ENCODE results near the gene ADGRE2. TPM values are rescaled to one million over a fixed set of nuclear protein-coding genes. Genes with fewer than 3 reads are reported as not detected.
"Not testable (repeated sequence)": the region's sequence is repeated elsewhere in the genome, so short reads cannot be mapped to it uniquely, and the experiment has no call there.

ADGRE2 gene
- total and polyA plus RNA-seq, 2 donors (not counting 3 experiments of a cell fraction or from before 2014, with no cell fraction given), result not detected

DNA sequence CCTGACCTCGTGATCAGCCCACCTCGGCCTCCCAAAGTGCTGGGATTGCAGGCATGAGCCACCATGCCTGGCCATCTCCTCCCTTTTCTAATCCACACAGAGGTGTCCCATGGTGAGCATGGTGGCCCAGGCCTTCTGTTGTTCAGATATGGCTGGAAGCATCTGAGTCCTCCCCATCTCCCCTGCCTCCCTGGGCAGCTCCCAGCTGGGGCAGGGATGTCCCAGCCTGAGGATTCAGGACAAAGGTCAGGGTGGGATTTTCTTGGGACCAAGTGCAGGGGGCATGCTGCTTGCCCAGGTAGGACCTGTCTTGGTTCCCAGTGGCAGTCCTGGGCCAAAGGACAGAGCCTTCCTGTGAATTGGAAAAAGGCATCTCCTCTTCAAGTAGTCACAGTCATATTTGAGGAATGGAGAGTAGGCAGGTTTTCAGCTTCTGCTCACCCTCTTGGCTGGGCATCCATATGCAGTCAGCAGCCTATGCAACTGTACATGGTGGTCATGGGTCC lies 10.8 kb downstream of the ADGRE2 start:
- BruUV-seq (replicated peaks), result no TSS peak
- POLR2A ChIA-PET, result no interaction called here
- intact Hi-C loops (cut with micrococcal nuclease), result no loop called here

DNA sequence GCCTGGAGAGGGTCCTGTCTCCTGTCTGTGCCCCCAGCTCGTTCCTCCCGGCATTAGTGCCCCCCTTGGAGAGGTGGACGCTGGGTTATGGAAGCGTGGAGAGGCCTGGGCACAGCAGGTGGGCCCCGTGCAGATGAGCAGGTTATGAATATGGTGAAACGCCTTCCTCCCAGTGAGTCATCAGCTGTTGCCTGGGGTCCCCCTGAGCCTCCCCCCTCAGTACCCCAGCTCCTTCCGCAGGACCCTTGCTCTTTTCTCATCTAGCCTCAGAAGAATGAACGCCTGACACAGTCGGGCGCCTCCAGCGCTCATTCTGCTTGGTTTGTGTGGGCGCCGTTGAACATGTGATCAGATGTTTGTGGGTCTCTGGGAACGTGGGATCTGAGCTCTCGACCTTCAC lies 12.5 kb downstream of the ADGRE2 start:
- H3K4me1 ChIP-seq (ENCODE audit: control insufficient read depth, extremely low read depth, insufficient read depth, low read length); BruUV-seq (replicated peaks); H3K79me2 ChIP-seq (ENCODE audit: control insufficient read depth, insufficient read depth, low read length); H3K9me3 ChIP-seq (replicated peaks; ENCODE audit: control insufficient read depth, insufficient read depth, low read length); CTCF ChIA-PET; H3K9me1 ChIP-seq (replicated peaks; ENCODE audit: control insufficient read depth, extremely low read depth, insufficient read depth, low read length); H2AFZ ChIP-seq (ENCODE audit: low read depth, low read length); DNase-seq (ENCODE audit: low read depth, low spot score); intact Hi-C loops (cut with micrococcal nuclease); FAIRE-seq; POLR2A ChIA-PET; H3K9ac ChIP-seq (replicated peaks; ENCODE audit: extremely low read depth, insufficient read depth, low read length); H3K27ac ChIP-seq (ENCODE audit: insufficient read depth, low read depth, low read length); H4K20me1 ChIP-seq (replicated peaks; ENCODE audit: control insufficient read depth, extremely low read depth, insufficient read depth, low read length); H3K27me3 ChIP-seq (ENCODE audit: control insufficient read depth in 2 of 2, insufficient read depth in 2 of 2, low read length in 2 of 2); H3K36me3 ChIP-seq (ENCODE audit: control insufficient read depth in 2 of 2, extremely low read depth in 1 of 2, insufficient read depth in 2 of 2, low read length in 2 of 2); H3K4me2 ChIP-seq (ENCODE audit: insufficient read depth, low read length); dilution Hi-C loops (cut with MboI; ENCODE audit: extremely low pct_ligation_motif_present, low sequenced_read_pairs); H3K4me3 ChIP-seq (replicated peaks in 1 of 3; ENCODE audit: insufficient read depth in 1 of 3, low read depth in 1 of 3, low read length in 3 of 3): not testable (repeated sequence)

More for the DNA sequence above, 10.8 kb downstream of the ADGRE2 start:
- dilution Hi-C loops (cut with MboI; ENCODE audit: extremely low pct_ligation_motif_present, low sequenced_read_pairs), result no loop called here
- TF ChIP-seq, protein P1, sequence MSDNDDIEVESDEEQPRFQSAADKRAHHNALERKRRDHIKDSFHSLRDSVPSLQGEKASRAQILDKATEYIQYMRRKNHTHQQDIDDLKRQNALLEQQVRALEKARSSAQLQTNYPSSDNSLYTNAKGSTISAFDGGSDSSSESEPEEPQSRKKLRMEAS (IDR thresholded peaks at IDR 0.05; ENCODE audit: insufficient read depth, insufficient read length), result no peak
- TF ChIP-seq POLR2A (IDR thresholded peaks at IDR 0.05; ENCODE audit: low read depth, low read length) (no peak), MYC (IDR thresholded peaks at IDR 0.05; ENCODE audit: low read depth, low read length) (no peak), EZH2 (IDR thresholded peaks at IDR 0.05; ENCODE audit: borderline replicate concordance, low read depth, low read length, severe bottlenecking) (no peak), POLR2AphosphoS5 (IDR thresholded peaks at IDR 0.05; ENCODE audit: insufficient read depth, low read depth, low read length) (no peak), JUN (IDR thresholded peaks at IDR 0.05; ENCODE audit: borderline replicate concordance, insufficient read depth, insufficient read length, low read depth) (no peak), FOS (IDR thresholded peaks at IDR 0.05; ENCODE audit: borderline replicate concordance, insufficient read depth, low read length) (no peak)
- TF ChIP-seq, protein P2, sequence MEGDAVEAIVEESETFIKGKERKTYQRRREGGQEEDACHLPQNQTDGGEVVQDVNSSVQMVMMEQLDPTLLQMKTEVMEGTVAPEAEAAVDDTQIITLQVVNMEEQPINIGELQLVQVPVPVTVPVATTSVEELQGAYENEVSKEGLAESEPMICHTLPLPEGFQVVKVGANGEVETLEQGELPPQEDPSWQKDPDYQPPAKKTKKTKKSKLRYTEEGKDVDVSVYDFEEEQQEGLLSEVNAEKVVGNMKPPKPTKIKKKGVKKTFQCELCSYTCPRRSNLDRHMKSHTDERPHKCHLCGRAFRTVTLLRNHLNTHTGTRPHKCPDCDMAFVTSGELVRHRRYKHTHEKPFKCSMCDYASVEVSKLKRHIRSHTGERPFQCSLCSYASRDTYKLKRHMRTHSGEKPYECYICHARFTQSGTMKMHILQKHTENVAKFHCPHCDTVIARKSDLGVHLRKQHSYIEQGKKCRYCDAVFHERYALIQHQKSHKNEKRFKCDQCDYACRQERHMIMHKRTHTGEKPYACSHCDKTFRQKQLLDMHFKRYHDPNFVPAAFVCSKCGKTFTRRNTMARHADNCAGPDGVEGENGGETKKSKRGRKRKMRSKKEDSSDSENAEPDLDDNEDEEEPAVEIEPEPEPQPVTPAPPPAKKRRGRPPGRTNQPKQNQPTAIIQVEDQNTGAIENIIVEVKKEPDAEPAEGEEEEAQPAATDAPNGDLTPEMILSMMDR (IDR thresholded peaks at IDR 0.05; ENCODE audit: extremely low read depth in 1 of 2, insufficient read depth in 1 of 2, low read depth in 1 of 2, low read length in 2 of 2), result no peak
- H3K79me2 ChIP-seq (ENCODE audit: control insufficient read depth, insufficient read depth, low read length), result no peaks in the 10 kb centered on the region
- H2AFZ ChIP-seq (ENCODE audit: low read depth, low read length), result no peak overlapping the region
- CTCF ChIA-PET, result no interaction called here
- no peaks in the 10 kb centered on the region for H3K36me3 ChIP-seq (ENCODE audit: control insufficient read depth in 2 of 2, extremely low read depth in 1 of 2, insufficient read depth in 2 of 2, low read length in 2 of 2)
- no peak for DNase-seq (ENCODE audit: low read depth, low spot score)
- H3K4me2 ChIP-seq (ENCODE audit: insufficient read depth, low read length), result no peak overlapping the region
- H3K27me3 ChIP-seq (ENCODE audit: control insufficient read depth in 2 of 2, insufficient read depth in 2 of 2, low read length in 2 of 2), result no peaks in the 10 kb centered on the region
- no peak overlapping the region for H3K9ac ChIP-seq (replicated peaks; ENCODE audit: extremely low read depth, insufficient read depth, low read length)
- FAIRE-seq, result no peak
- no peak overlapping the region for H3K27ac ChIP-seq (ENCODE audit: insufficient read depth, low read depth, low read length)
- no peaks in the 10 kb centered on the region for H3K9me3 ChIP-seq (replicated peaks; ENCODE audit: control insufficient read depth, insufficient read depth, low read length)
- no peak overlapping the region for H3K4me3 ChIP-seq (replicated peaks in 1 of 3; ENCODE audit: insufficient read depth in 1 of 3, low read depth in 1 of 3, low read length in 3 of 3)
- H3K4me1 ChIP-seq (ENCODE audit: control insufficient read depth, extremely low read depth, insufficient read depth, low read length), result no peaks in the 10 kb centered on the region
- H4K20me1 ChIP-seq (replicated peaks; ENCODE audit: control insufficient read depth, extremely low read depth, insufficient read depth, low read length), result no peaks in the 10 kb centered on the region
- H3K9me1 ChIP-seq (replicated peaks; ENCODE audit: control insufficient read depth, extremely low read depth, insufficient read depth, low read length), result no peaks in the 10 kb centered on the region

DNA sequence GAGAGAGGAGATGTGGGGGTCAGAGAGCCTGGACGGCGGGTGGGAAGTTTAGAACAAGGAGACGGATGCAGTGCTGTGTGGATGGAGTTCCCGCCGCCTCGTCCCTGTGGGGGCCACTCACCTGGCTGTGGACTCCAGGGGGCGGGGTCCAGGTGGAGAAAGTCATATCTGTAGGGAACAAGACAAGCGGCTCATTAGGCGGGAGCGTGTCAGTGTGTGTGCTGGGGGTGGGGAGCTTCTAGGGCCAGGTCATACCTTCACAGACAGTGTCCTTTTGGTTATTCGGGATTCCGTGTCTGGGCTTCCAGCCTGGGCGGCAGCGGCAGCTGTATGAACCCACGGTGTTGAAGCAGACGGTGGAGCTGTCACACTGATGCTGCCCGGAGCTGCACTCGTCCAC lies 13.0 kb downstream of the ADGRE2 start:
- FAIRE-seq; H3K9ac ChIP-seq (replicated peaks; ENCODE audit: extremely low read depth, insufficient read depth, low read length); POLR2A ChIA-PET: not testable (repeated sequence)

More for the DNA sequence above, 13.0 kb downstream of the ADGRE2 start:
- dilution Hi-C loops (cut with MboI; ENCODE audit: extremely low pct_ligation_motif_present, low sequenced_read_pairs); intact Hi-C loops (cut with micrococcal nuclease); BruUV-seq (replicated peaks); H2AFZ ChIP-seq (ENCODE audit: low read depth, low read length); H3K4me1 ChIP-seq (ENCODE audit: control insufficient read depth, extremely low read depth, insufficient read depth, low read length); H3K27ac ChIP-seq (ENCODE audit: insufficient read depth, low read depth, low read length); H4K20me1 ChIP-seq (replicated peaks; ENCODE audit: control insufficient read depth, extremely low read depth, insufficient read depth, low read length); H3K27me3 ChIP-seq (ENCODE audit: control insufficient read depth in 2 of 2, insufficient read depth in 2 of 2, low read length in 2 of 2); H3K36me3 ChIP-seq (ENCODE audit: control insufficient read depth in 2 of 2, extremely low read depth in 1 of 2, insufficient read depth in 2 of 2, low read length in 2 of 2); DNase-seq (ENCODE audit: low read depth, low spot score); H3K9me1 ChIP-seq (replicated peaks; ENCODE audit: control insufficient read depth, extremely low read depth, insufficient read depth, low read length); H3K79me2 ChIP-seq (ENCODE audit: control insufficient read depth, insufficient read depth, low read length); H3K4me2 ChIP-seq (ENCODE audit: insufficient read depth, low read length); H3K4me3 ChIP-seq (replicated peaks in 1 of 3; ENCODE audit: insufficient read depth in 1 of 3, low read depth in 1 of 3, low read length in 3 of 3); CTCF ChIA-PET; H3K9me3 ChIP-seq (replicated peaks; ENCODE audit: control insufficient read depth, insufficient read depth, low read length): not testable (repeated sequence)

All from endothelial cell of umbilical vein (primary cell).